ENCODE data around the gene TNNI3K. TPM values are rescaled to one million over a fixed set of nuclear protein-coding genes. Genes with fewer than 3 reads are reported as not detected.

The TNNI3K gene
- total and polyA plus RNA-seq, 10 of the 15 experiments (the other 5 are each of a cell fraction or from before 2014, with no cell fraction given): 0.14 to 1.6 (median 0.44) TPM; not detected in 4

DNA sequence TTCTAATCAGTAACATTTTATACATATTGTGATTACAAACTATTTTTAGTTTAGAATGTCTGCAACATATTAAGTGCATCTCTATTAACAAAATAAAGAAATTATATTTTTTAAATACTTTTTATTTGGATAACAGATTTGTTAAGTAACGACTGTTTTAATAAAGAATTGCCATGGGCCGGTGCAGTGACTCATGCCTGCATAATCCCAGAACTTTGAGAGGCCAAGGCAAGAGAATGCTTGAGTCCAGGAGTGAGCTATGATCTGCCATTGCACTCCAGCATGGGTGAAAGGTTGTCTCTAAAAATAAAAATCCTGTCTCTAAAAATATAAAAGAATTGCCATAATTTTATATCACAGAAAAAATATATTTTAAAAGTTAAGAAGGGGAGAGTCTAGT, 41.3 kb upstream of the TNNI3K start (continued):
- TF ChIP-seq TCF3 (IDR thresholded peaks at IDR 0.05; ENCODE audit: borderline replicate concordance, insufficient read depth, low read depth, low read length) (no peak), NFYB (IDR thresholded peaks at IDR 0.05; ENCODE audit: insufficient read depth, low read depth, low read length) (no peak), CBX3 (IDR thresholded peaks at IDR 0.05; ENCODE audit: borderline replicate concordance, low read depth) (no peak), ZNF687 (IDR thresholded peaks at IDR 0.05) (no peak)

- CTCF ChIA-PET: no interaction called here
These were observed 39.8 kb upstream of the TNNI3K start for GRCh38 chr1:74195339-74195738.

More at GRCh38 chr1:74195339-74195738, 39.8 kb upstream of the TNNI3K start:
- TF ChIP-seq CREB1 (IDR thresholded peaks at IDR 0.05; ENCODE audit: low read depth): no peak
- TF ChIP-seq, protein P1, sequence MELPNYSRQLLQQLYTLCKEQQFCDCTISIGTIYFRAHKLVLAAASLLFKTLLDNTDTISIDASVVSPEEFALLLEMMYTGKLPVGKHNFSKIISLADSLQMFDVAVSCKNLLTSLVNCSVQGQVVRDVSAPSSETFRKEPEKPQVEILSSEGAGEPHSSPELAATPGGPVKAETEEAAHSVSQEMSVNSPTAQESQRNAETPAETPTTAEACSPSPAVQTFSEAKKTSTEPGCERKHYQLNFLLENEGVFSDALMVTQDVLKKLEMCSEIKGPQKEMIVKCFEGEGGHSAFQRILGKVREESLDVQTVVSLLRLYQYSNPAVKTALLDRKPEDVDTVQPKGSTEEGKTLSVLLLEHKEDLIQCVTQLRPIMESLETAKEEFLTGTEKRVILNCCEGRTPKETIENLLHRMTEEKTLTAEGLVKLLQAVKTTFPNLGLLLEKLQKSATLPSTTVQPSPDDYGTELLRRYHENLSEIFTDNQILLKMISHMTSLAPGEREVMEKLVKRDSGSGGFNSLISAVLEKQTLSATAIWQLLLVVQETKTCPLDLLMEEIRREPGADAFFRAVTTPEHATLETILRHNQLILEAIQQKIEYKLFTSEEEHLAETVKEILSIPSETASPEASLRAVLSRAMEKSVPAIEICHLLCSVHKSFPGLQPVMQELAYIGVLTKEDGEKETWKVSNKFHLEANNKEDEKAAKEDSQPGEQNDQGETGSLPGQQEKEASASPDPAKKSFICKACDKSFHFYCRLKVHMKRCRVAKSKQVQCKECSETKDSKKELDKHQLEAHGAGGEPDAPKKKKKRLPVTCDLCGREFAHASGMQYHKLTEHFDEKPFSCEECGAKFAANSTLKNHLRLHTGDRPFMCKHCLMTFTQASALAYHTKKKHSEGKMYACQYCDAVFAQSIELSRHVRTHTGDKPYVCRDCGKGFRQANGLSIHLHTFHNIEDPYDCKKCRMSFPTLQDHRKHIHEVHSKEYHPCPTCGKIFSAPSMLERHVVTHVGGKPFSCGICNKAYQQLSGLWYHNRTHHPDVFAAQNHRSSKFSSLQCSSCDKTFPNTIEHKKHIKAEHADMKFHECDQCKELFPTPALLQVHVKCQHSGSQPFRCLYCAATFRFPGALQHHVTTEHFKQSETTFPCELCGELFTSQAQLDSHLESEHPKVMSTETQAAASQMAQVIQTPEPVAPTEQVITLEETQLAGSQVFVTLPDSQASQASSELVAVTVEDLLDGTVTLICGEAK (IDR thresholded peaks at IDR 0.05; ENCODE audit: borderline replicate concordance): peak; percentile 52; the same call in 1 of the 2 replicates
- Histone ChIP-seq H3K4me3 (no peak overlapping the region), H4K20me1 (ENCODE audit: control insufficient read depth, insufficient read depth) (no peaks in the 10 kb centered on the region), H3K27ac (ENCODE audit: control insufficient read depth, insufficient read depth) (no peak overlapping the region), H3K9me3 (replicated peaks; ENCODE audit: control insufficient read depth, insufficient read depth, low read length) (no peaks in the 10 kb centered on the region), H3K36me3 (ENCODE audit: control insufficient read depth in 2 of 2, insufficient read depth in 2 of 2, low read length in 1 of 2) (no peaks in the 10 kb centered on the region), H2AFZ (ENCODE audit: control insufficient read depth, low read depth, low read length) (no peak overlapping the region), H3K4me1 (ENCODE audit: control insufficient read depth, insufficient read depth, low read length) (0 out of 2 replicates have a peak, but pooled peaks cover 5% of the 10 kb centered on the region), H3K9ac (ENCODE audit: control insufficient read depth, insufficient read depth, low read length) (no peak overlapping the region), H3K27me3 (replicated peaks in 1 of 2; ENCODE audit: control insufficient read depth in 2 of 2, insufficient read depth in 2 of 2, low read length in 1 of 2) (no peaks in the 10 kb centered on the region), H3K79me2 (ENCODE audit: control insufficient read depth, insufficient read depth, low read length) (no peaks in the 10 kb centered on the region), H3K4me2 (ENCODE audit: control insufficient read depth, insufficient read depth) (no peak overlapping the region)
- FAIRE-seq: no peak
- RAD21 ChIA-PET (ENCODE audit: unreplicated experiment): no interaction called here
- SMC1A ChIA-PET (ENCODE audit: uncharacterized antibody, unreplicated experiment): interaction anchor here (0.5 kb wide), 1 partner anchor 118 kb away, joined by 3 read pairs; no protein-coding TSS in a partner anchor
- intact Hi-C loops (cut with micrococcal nuclease; ENCODE audit: unreplicated experiment): loop anchor here (5.0 to 10.0 kb wide), 2 partner anchors 497 to 539 kb away; partner anchors contain the start of genes CRYZ and TYW3
- POLR2A ChIA-PET: no interaction called here
- no TSS peak for BruUV-seq (replicated peaks)
- ATAC-seq: no peak
- no peak for DNase-seq (ENCODE audit: low read depth, low spot score)
- in situ Hi-C loops (cut with MboI): loop anchor here (5.0 kb wide), 1 partner anchor 537 kb away; the partner anchor contains the start of genes CRYZ and TYW3

All from GM12878 (cell line).